ENCODE results near the gene ACD.

GRCh38 chr16:67699265-67699664 lies 39.2 kb upstream of the ACD start:
- TF ChIP-seq POLR2AphosphoS5 (IDR thresholded peaks at IDR 0.05; ENCODE audit: low read depth, low read length) = no peak
- no peak for TF ChIP-seq POLR2A (IDR thresholded peaks at IDR 0.05; ENCODE audit: low read depth, low read length)
- TF ChIP-seq POU2F2 (IDR thresholded peaks at IDR 0.05; ENCODE audit: low read depth, low read length) = no peak
- TF ChIP-seq SPI1 (IDR thresholded peaks at IDR 0.05; ENCODE audit: low read depth, low read length) = no peak
- TF ChIP-seq PAX5 (IDR thresholded peaks at IDR 0.05; ENCODE audit: insufficient read depth, low read length, severe bottlenecking) = no peak
- TF ChIP-seq TAF1 (IDR thresholded peaks at IDR 0.05; ENCODE audit: low read depth, low read length) = no peak
